OCI-LY1 (cell line): Measurements from ENCODE around the gene KIAA1549.

Source experiments
- H2AFZ ChIP-seq: fragments of 200-600 bp; sonication (generic), shearing (Covaris generic); 2 replicates; pipeline ENCODE4 v1.6.0; 2014; ENCODE audit warnings: antibody characterized with exemption, mild to moderate bottlenecking, low read length
- H3F3A ChIP-seq: fragments of 200-600 bp; sonication (generic), shearing (Covaris generic); 2 replicates; pipeline ENCODE4 v1.6.0; 2014; ENCODE audit warnings: mild to moderate bottlenecking, antibody characterized with exemption, low read length, moderate library complexity; ENCODE audit not compliant: insufficient read depth
- H3K27ac ChIP-seq: fragments of 200-600 bp; sonication (generic); 2 replicates; pipeline ENCODE4 v1.5.1; 2014; ENCODE audit warnings: low read length, mixed run types, mild to moderate bottlenecking, low read depth; ENCODE audit not compliant: poor library complexity, severe bottlenecking
- H3K27me3 ChIP-seq: fragments of 200-600 bp; sonication (generic); 2 replicates; pipeline ENCODE4 v1.6.0; 2014; ENCODE audit warnings: antibody characterized with exemption, mild to moderate bottlenecking, low read length, moderate library complexity; ENCODE audit not compliant: insufficient read depth
- H3K36me3 ChIP-seq: fragments of 200-600 bp; sonication (generic); 2 replicates; pipeline ENCODE4 v1.6.1; 2014; ENCODE audit warnings: mild to moderate bottlenecking, antibody characterized with exemption, low read length, moderate library complexity, mixed read lengths; ENCODE audit not compliant: insufficient read depth
- H3K4me1 ChIP-seq: fragments of 200-600 bp; sonication (generic); 2 replicates; pipeline ENCODE4 v1.5.1; 2014; ENCODE audit warnings: mild to moderate bottlenecking, low read length, moderate library complexity; ENCODE audit not compliant: insufficient read depth, severe bottlenecking
- H3K4me2 ChIP-seq: fragments of 200-600 bp; sonication (generic), shearing (Covaris generic); 2 replicates; pipeline ENCODE4 v1.6.1; 2014; ENCODE audit warnings: low read length
- H3K4me3 ChIP-seq: fragments of 200-600 bp; sonication (generic); 2 replicates; pipeline ENCODE4 v1.5.1; 2014; ENCODE audit warnings: low read length, low read depth, mild to moderate bottlenecking, mixed read lengths; ENCODE audit not compliant: poor library complexity, severe bottlenecking
- H3K79me2 ChIP-seq: fragments of 200-600 bp; shearing (Covaris generic); 2 replicates; pipeline ENCODE4 v1.6.1; 2016; ENCODE audit warnings: mixed run types, low read length, mixed read lengths; ENCODE audit not compliant: insufficient read depth
- H3K9ac ChIP-seq: fragments of 200-600 bp; sonication (generic), shearing (Covaris generic); 2 replicates; pipeline ENCODE4 v1.6.1; 2014; ENCODE audit warnings: mild to moderate bottlenecking, low read length, mixed read lengths
- H3K9me2 ChIP-seq: fragments of 200-600 bp; sonication (generic), shearing (Covaris generic); 2 replicates; pipeline ENCODE4 v1.6.1; 2014; ENCODE audit warnings: low read depth, mild to moderate bottlenecking, low read length, mixed read lengths
- H3K9me3 ChIP-seq: fragments of 200-600 bp; shearing (Covaris generic); 2 replicates; pipeline ENCODE4 v1.6.1; 2014; ENCODE audit warnings: low read length, mixed read lengths
- H4K20me1 ChIP-seq: fragments of 200-600 bp; sonication (generic), shearing (Covaris generic); 2 replicates; pipeline ENCODE4 v1.6.0; 2016; ENCODE audit warnings: mild to moderate bottlenecking, low read length; ENCODE audit not compliant: insufficient read depth
- CTCF ChIP-seq: fragments of 200-600 bp; sonication (generic), shearing (Covaris generic); IDR thresholded peaks from 2 replicates; pipeline ENCODE4 v1.5.1; 2017; ENCODE audit warnings: mild to moderate bottlenecking, antibody characterized with exemption, low read length, moderate library complexity, mixed read lengths
- EZH2 ChIP-seq: fragments of 200-600 bp; sonication (generic), shearing (Covaris generic); IDR thresholded peaks from 2 replicates; pipeline ENCODE4 v1.8.0; 2017; ENCODE audit warnings: borderline replicate concordance, mixed run types, mild to moderate bottlenecking, antibody characterized with exemption, low read length, moderate library complexity, mixed read lengths

Gene KIAA1549

GRCh38 chr7:138822867-138823535 lies 158.2 kb downstream of the KIAA1549 start:
- Histone ChIP-seq H3K4me1 (no peaks in the 10 kb centered on the region), H3K9me2 (no peaks in the 10 kb centered on the region), H2AFZ (no peak overlapping the region), H3F3A (no peaks in the 10 kb centered on the region), H3K4me2 (no peak overlapping the region), H3K27me3 (no peaks in the 10 kb centered on the region), H3K4me3 (no peak overlapping the region), H3K27ac (no peak overlapping the region), H3K9me3 (no peaks in the 10 kb centered on the region), H4K20me1 (no peaks in the 10 kb centered on the region), H3K9ac (no peak overlapping the region), H3K36me3 (no peaks in the 10 kb centered on the region), H3K79me2 (no peaks in the 10 kb centered on the region)
- TF ChIP-seq CTCF (no peak), EZH2 (no peak)

- Histone ChIP-seq H3K9ac (no peak overlapping the region), H3K4me1 (no peaks in the 10 kb centered on the region), H3K4me2 (no peak overlapping the region), H3K27me3 (no peaks in the 10 kb centered on the region), H3K9me3 (no peaks in the 10 kb centered on the region), H3K27ac (no peak overlapping the region), H4K20me1 (no peaks in the 10 kb centered on the region), H3K9me2 (no peaks in the 10 kb centered on the region), H3K4me3 (no peak overlapping the region), H3K36me3 (no peaks in the 10 kb centered on the region), H3F3A (no peaks in the 10 kb centered on the region), H3K79me2 (no peaks in the 10 kb centered on the region), H2AFZ (no peak overlapping the region)
- TF ChIP-seq CTCF, result no peak
- no peak for TF ChIP-seq EZH2
Observed at GRCh38 chr7:138821912-138822311, 159.3 kb downstream of the KIAA1549 start.

- TF ChIP-seq EZH2 (no peak), CTCF (no peak)
- no peak overlapping the region for H3K9ac ChIP-seq
- H3K36me3 ChIP-seq, result no peaks in the 10 kb centered on the region
- no peaks in the 10 kb centered on the region for H3K27me3 ChIP-seq
- no peaks in the 10 kb centered on the region for H3K9me2 ChIP-seq
- no peak overlapping the region for H3K4me3 ChIP-seq
- no peaks in the 10 kb centered on the region for H3F3A ChIP-seq
- no peaks in the 10 kb centered on the region for H3K9me3 ChIP-seq
- H3K4me2 ChIP-seq, result no peak overlapping the region
- H3K4me1 ChIP-seq, result no peaks in the 10 kb centered on the region
- no peaks in the 10 kb centered on the region for H4K20me1 ChIP-seq
- no peak overlapping the region for H3K27ac ChIP-seq
- no peaks in the 10 kb centered on the region for H3K79me2 ChIP-seq
- H2AFZ ChIP-seq, result no peak overlapping the region
Observed at GRCh38 chr7:138819625-138820024, 161.6 kb downstream of the KIAA1549 start.
